Upper lobe of left lung (tissue), 6 donors: Measurements from ENCODE around the gene ASCC3. TPM values are rescaled to one million over a fixed set of nuclear protein-coding genes. Genes with fewer than 3 reads are reported as not detected.
"Not testable (repeated sequence)": the region's sequence is repeated elsewhere in the genome, so short reads cannot be mapped to it uniquely, and the experiment has no call there.

Source experiments
- ATAC-seq, 2 donors: fragments of 200-7000 bp; cut with Tn5 transposase; one replicate each; pipeline ENCODE4 v1.9.1; 2022; ENCODE audit warnings: mild to moderate bottlenecking in 2 of 2, moderate library complexity in 2 of 2; ENCODE audit not compliant: low FRiP score in 2 of 2
- DNase-seq, 2 donors: peaks; one replicate each; pipeline ENCODE4 v3.0.0-alpha.2; 2019 to 2020
- H3K27ac ChIP-seq, 4 donors: fragments of 200-600 bp; sonication (generic); one replicate each; pipeline ENCODE4 v1.5.1; 2016 to 2019
- H3K27me3 ChIP-seq, 4 donors: fragments of 200-600 bp; sonication (generic); one replicate each; pipeline ENCODE4 v1.5.1; 2017 to 2019
- H3K36me3 ChIP-seq, 4 donors: fragments of 200-600 bp; sonication (generic); one replicate each; pipeline ENCODE4 v1.5.1; 2016 to 2019
- H3K4me1 ChIP-seq, 4 donors: fragments of 200-600 bp; sonication (generic); one replicate each; pipeline ENCODE4 v1.5.1; 2018 to 2019
- H3K4me3 ChIP-seq, 4 donors: fragments of 200-600 bp; sonication (generic); one replicate each; pipeline ENCODE4 v1.5.1; 2017 to 2019; ENCODE audit warnings: mild to moderate bottlenecking in 2 of 4, moderate library complexity in 1 of 4
- H3K9me3 ChIP-seq, 4 donors: fragments of 200-600 bp; sonication (generic); one replicate each; pipeline ENCODE4 v1.5.1; 2018 to 2019
- CTCF ChIP-seq, 6 experiments: fragments of 450-650 bp in 4 of 6; fragments of 200-600 bp in 2 of 6; sonication (generic) in 2 of 6; IDR thresholded peaks; one replicate each; pipeline ENCODE4 v1.5.1; 2016 to 2019; ENCODE audit warnings: antibody characterized with exemption in 6 of 6
- EP300 ChIP-seq, 4 donors: sonication (generic); formaldehyde crosslinking; IDR thresholded peaks; one replicate each; pipeline ENCODE4 v1.5.1; 2017; ENCODE audit warnings: antibody characterized with exemption in 4 of 4, control low read depth in 2 of 4
- POLR2A ChIP-seq, 4 donors: fragments of 450-650 bp; IDR thresholded peaks; one replicate each; pipeline ENCODE4 v1.5.1; 2016 to 2017; ENCODE audit warnings: antibody characterized with exemption in 4 of 4, mild to moderate bottlenecking in 2 of 4
- POLR2AphosphoS5 ChIP-seq, 2 donors: sonication (generic); formaldehyde crosslinking; IDR thresholded peaks; one replicate each; pipeline ENCODE4 v1.5.1; 2017; ENCODE audit warnings: antibody characterized with exemption in 2 of 2
- WGBS, 2 donors: methylation state at CpG; one replicate each; pipeline ENCODE4 v1.1.5; 2017 to 2018; 5-methylcytosine and 5-hydroxymethylcytosine counted together
- total RNA-seq, 6 donors: library from RNA; depleted of rRNA in 4 of 6; stranded (reverse); fragments of >200 nt in 4 of 6; gene quantifications; one replicate each; pipeline versions ENCODE4 v1.1.0 to v1.2.1, GENCODE V29; 2016 to 2021
- donor health status: DM: no; HTN: no; CAD: no; lungs with moderate emphysema.
- donor health status: DM: no; HTN: yes; CAD: no; lungs with severe emphysema.

Gene ASCC3
- total RNA-seq, 6 donors from 2014 or later: 18.4 to 52.2 (median 33.9) TPM

- no peak overlapping the region for H3K4me3 ChIP-seq
- H3K36me3 ChIP-seq: no peaks in the 10 kb centered on the region
- H3K27me3 ChIP-seq: no peaks in the 10 kb centered on the region
- TF ChIP-seq POLR2A (IDR thresholded peaks at IDR 0.05) (no peak), CTCF (IDR thresholded peaks at IDR 0.05) (no peak), EP300 (IDR thresholded peaks at IDR 0.05) (no peak), POLR2AphosphoS5 (IDR thresholded peaks at IDR 0.05) (no peak)
- H3K27ac ChIP-seq: no peak overlapping the region
- ATAC-seq (no peak), DNase-seq (no peak)
- H3K4me1 ChIP-seq: no peaks in the 10 kb centered on the region
- H3K9me3 ChIP-seq: no peaks in the 10 kb centered on the region
- 90 to 96% methylated on average over 5 of the region's 5 CpGs for WGBS, 2 donors
Measured at GRCh38 chr6:100663219-100663863, 217.8 kb downstream of the ASCC3 start.

GRCh38 chr6:100662264-100662663, 218.9 kb downstream of the ASCC3 start:
- WGBS, 2 donors: 94 to 96% methylated on average over 6 of the region's 6 CpGs
- TF ChIP-seq POLR2AphosphoS5 (IDR thresholded peaks at IDR 0.05) (no peak), EP300 (IDR thresholded peaks at IDR 0.05) (no peak), POLR2A (IDR thresholded peaks at IDR 0.05) (no peak), CTCF (IDR thresholded peaks at IDR 0.05) (no peak)
- Histone ChIP-seq H3K27me3 (no peaks in the 10 kb centered on the region), H3K36me3 (no peaks in the 10 kb centered on the region), H3K27ac (no peak overlapping the region), H3K4me1 (no peaks in the 10 kb centered on the region), H3K4me3 (no peak overlapping the region), H3K9me3 (no peaks in the 10 kb centered on the region)
- ATAC-seq (no peak), DNase-seq (no peak)

GRCh38 chr6:100658486-100658885, 222.6 kb downstream of the ASCC3 start:
- Histone ChIP-seq H3K4me3 (no peak overlapping the region), H3K27me3 (no peaks in the 10 kb centered on the region), H3K9me3 (no peaks in the 10 kb centered on the region), H3K27ac (no peak overlapping the region), H3K4me1 (no peaks in the 10 kb centered on the region), H3K36me3 (no peaks in the 10 kb centered on the region)
- DNase-seq (no peak), ATAC-seq (no peak)
- 73 to 75% methylated on average over 2 of the region's 2 CpGs for WGBS, 2 donors
- TF ChIP-seq POLR2AphosphoS5 (IDR thresholded peaks at IDR 0.05) (no peak), EP300 (IDR thresholded peaks at IDR 0.05) (no peak), CTCF (IDR thresholded peaks at IDR 0.05) (no peak), POLR2A (IDR thresholded peaks at IDR 0.05) (no peak)

GRCh38 chr6:100657678-100658330, 223.3 kb downstream of the ASCC3 start:
- WGBS, 2 donors: 93 to 97% methylated on average over 2 of the region's 2 CpGs
- TF ChIP-seq EP300 (IDR thresholded peaks at IDR 0.05) (no peak), POLR2A (IDR thresholded peaks at IDR 0.05) (no peak), POLR2AphosphoS5 (IDR thresholded peaks at IDR 0.05) (no peak), CTCF (IDR thresholded peaks at IDR 0.05) (peak in 1 of 6 experiments; percentile 25)
- no peak for DNase-seq

GRCh38 chr6:100641147-100641546, 240.0 kb downstream of the ASCC3 start:
- H3K4me1 ChIP-seq, H3K27me3 ChIP-seq, DNase-seq, ATAC-seq, H3K27ac ChIP-seq, H3K4me3 ChIP-seq, H3K9me3 ChIP-seq: not testable (repeated sequence)
- H3K36me3 ChIP-seq: peaks cover 0 to 53% (median 7%) of the 10 kb centered on the region in 4 donors
- WGBS, 2 donors: 89 to 98% methylated on average over 3 of the region's 3 CpGs

More at GRCh38 chr6:100657678-100658330, 223.3 kb downstream of the ASCC3 start:
- no peaks in the 10 kb centered on the region for H3K36me3 ChIP-seq
- H3K27ac ChIP-seq: no peak overlapping the region
- no peaks in the 10 kb centered on the region for H3K9me3 ChIP-seq
- no peaks in the 10 kb centered on the region for H3K27me3 ChIP-seq
- ATAC-seq: no peak
- no peaks in the 10 kb centered on the region for H3K4me1 ChIP-seq
- no peak overlapping the region for H3K4me3 ChIP-seq
